ENCODE data around the gene ITGB7. TPM values are rescaled to one million over a fixed set of nuclear protein-coding genes. Genes with fewer than 3 reads are reported as not detected.
"Not testable (repeated sequence)": the region's sequence is repeated elsewhere in the genome, so short reads cannot be mapped to it uniquely, and the experiment has no call there.

The ITGB7 gene
- total RNA-seq, 4 donors from 2014 or later, result 2.0 to 3.8 (median 2.4) TPM; not detected in 1

GRCh38 chr12:53205747-53206419 is 1.2 kb downstream of the ITGB7 start:
- H3K4me3 ChIP-seq, result no peak overlapping the region
- no peaks in the 10 kb centered on the region for H3K27me3 ChIP-seq
- H3K9me3 ChIP-seq, result no peaks in the 10 kb centered on the region
- DNase-seq, result no peak
- no peak overlapping the region for H3K27ac ChIP-seq
- no peaks in the 10 kb centered on the region for H3K36me3 ChIP-seq
- H3K4me1 ChIP-seq, result peaks cover 0 to 6% of the 10 kb centered on the region in 2 donors
- TF ChIP-seq CTCF (IDR thresholded peaks at IDR 0.05) (no peak), POLR2A (IDR thresholded peaks at IDR 0.05) (no peak)
- intact Hi-C loops (cut with DNase I; ENCODE audit: low total_unique reads), result no loop called here

GRCh38 chr12:53204351-53204750 is 2.7 kb downstream of the ITGB7 start:
- DNase-seq, result no peak
- peaks cover 0 to 6% of the 10 kb centered on the region in 2 donors for H3K4me1 ChIP-seq
- H3K27me3 ChIP-seq, result no peaks in the 10 kb centered on the region
- no peak overlapping the region for H3K4me3 ChIP-seq
- no peak overlapping the region for H3K27ac ChIP-seq
- intact Hi-C loops (cut with DNase I; ENCODE audit: low total_unique reads), result no loop called here
- no peaks in the 10 kb centered on the region for H3K36me3 ChIP-seq
- no peak for TF ChIP-seq CTCF (IDR thresholded peaks at IDR 0.05)
- H3K9me3 ChIP-seq, result no peaks in the 10 kb centered on the region

- H3K4me1 ChIP-seq; H3K4me3 ChIP-seq; intact Hi-C loops (cut with DNase I; ENCODE audit: low total_unique reads); H3K27ac ChIP-seq; DNase-seq; H3K36me3 ChIP-seq; H3K27me3 ChIP-seq; H3K9me3 ChIP-seq: not testable (repeated sequence)
Measured at GRCh38 chr12:53202316-53202715, 4.7 kb downstream of the ITGB7 start.

DNA sequence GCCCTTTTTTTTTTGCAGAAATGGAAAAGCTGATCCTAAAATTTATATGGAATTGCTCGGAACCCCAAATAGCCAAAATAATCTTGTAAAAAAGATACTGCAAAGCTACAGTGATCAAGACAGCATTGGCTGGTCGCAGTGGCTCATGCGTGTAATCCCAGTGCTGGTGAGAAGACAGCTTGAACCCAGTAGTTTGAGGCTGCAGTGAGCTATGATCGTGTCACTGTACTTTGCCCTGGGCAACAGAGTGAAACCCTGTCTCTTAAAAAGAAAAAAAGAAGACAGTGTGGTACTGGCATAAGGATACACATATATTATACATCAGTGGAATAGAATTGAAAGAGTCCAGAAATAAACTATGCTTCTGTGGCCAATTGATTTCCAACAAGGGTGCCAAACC is 5.4 kb downstream of the ITGB7 start:
- no peak overlapping the region for H3K4me3 ChIP-seq
- no peak for DNase-seq
- no peaks in the 10 kb centered on the region for H3K27me3 ChIP-seq
- peaks cover 0 to 6% of the 10 kb centered on the region in 2 donors for H3K4me1 ChIP-seq
- H3K36me3 ChIP-seq, result no peaks in the 10 kb centered on the region
- H3K9me3 ChIP-seq, result no peaks in the 10 kb centered on the region
- intact Hi-C loops (cut with DNase I; ENCODE audit: low total_unique reads), result no loop called here
- TF ChIP-seq POLR2A (IDR thresholded peaks at IDR 0.05) (no peak), CTCF (IDR thresholded peaks at IDR 0.05) (no peak)
- no peak overlapping the region for H3K27ac ChIP-seq

DNA sequence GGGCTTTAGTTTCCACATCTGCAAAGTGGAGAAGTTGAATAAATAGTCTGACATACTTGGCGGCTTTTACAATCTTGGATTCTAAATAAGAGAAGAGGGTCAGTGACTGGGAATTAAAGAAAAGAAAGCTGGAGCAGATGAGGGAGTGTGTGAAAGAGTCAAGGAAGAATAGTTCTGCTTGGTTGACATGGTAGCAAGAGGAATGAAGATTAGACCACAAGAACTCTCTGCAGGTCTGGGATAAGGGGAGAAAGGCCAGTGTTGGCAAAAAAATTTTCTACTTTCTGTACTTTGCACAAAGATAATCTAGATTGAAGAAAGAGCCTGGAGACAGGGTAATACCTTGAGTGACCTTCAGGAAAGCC is 5.9 kb downstream of the ITGB7 start:
- no peak for DNase-seq
- no peaks in the 10 kb centered on the region for H3K36me3 ChIP-seq
- H3K27ac ChIP-seq, result no peak overlapping the region
- H3K4me1 ChIP-seq, result peaks cover 0 to 6% of the 10 kb centered on the region in 2 donors
- H3K4me3 ChIP-seq, result no peak overlapping the region
- H3K27me3 ChIP-seq, result no peaks in the 10 kb centered on the region
- no peaks in the 10 kb centered on the region for H3K9me3 ChIP-seq
- intact Hi-C loops (cut with DNase I; ENCODE audit: low total_unique reads), result no loop called here
- TF ChIP-seq CTCF (IDR thresholded peaks at IDR 0.05) (no peak), POLR2A (IDR thresholded peaks at IDR 0.05) (no peak)
